ENCODE results near the gene ZSCAN23.
"Not testable (repeated sequence)": the region's sequence is repeated elsewhere in the genome, so short reads cannot be mapped to it uniquely, and the experiment has no call there.

The ZSCAN23 gene

GRCh38 chr6:28443112-28443773, at the start of gene ZSCAN23:
ZSCAN23 (minus strand) TSS chr6:28443491; CDS start chr6:28436266, 7,225 bp downstream.
- intact Hi-C loops (cut with micrococcal nuclease) = no loop called here
- Mint-ChIP-seq H3K4me1 (ENCODE audit: low read depth) (peaks cover 17% of the 10 kb centered on the region), H3K27me3 (peaks cover 46% of the 10 kb centered on the region), H3K9me3 (peaks cover 14% of the 10 kb centered on the region), H3K36me3 (ENCODE audit: low read depth) (no peaks in the 10 kb centered on the region), H3K4me3 (peak within 1 kb of the TSS; percentile 90), H3K27ac (peak within 1 kb of the TSS; percentile 57)

- no peaks in the 10 kb centered on the region for H3K9me3 Mint-ChIP-seq
- H3K27ac Mint-ChIP-seq = no peak overlapping the region
- peaks cover 60% of the 10 kb centered on the region for H3K27me3 Mint-ChIP-seq
- no peak overlapping the region for H3K4me3 Mint-ChIP-seq
- H3K36me3 Mint-ChIP-seq (ENCODE audit: low read depth) = no peaks in the 10 kb centered on the region
- intact Hi-C loops (cut with micrococcal nuclease) = no loop called here
- H3K4me1 Mint-ChIP-seq (ENCODE audit: low read depth) = peaks cover 10% of the 10 kb centered on the region
Observed at GRCh38 chr6:28491984-28492317, 48.7 kb upstream of the ZSCAN23 start.

- Mint-ChIP-seq H3K4me1 (ENCODE audit: low read depth) (peaks cover 10% of the 10 kb centered on the region), H3K4me3 (no peak overlapping the region), H3K36me3 (ENCODE audit: low read depth) (no peaks in the 10 kb centered on the region), H3K9me3 (peaks cover 5% of the 10 kb centered on the region), H3K27ac (no peak overlapping the region), H3K27me3 (peaks cover 65% of the 10 kb centered on the region)
- intact Hi-C loops (cut with micrococcal nuclease) = no loop called here
Observed at GRCh38 chr6:28490205-28490890, 47.1 kb upstream of the ZSCAN23 start.

- Mint-ChIP-seq H3K4me1 (ENCODE audit: low read depth) (peaks cover 10% of the 10 kb centered on the region), H3K36me3 (ENCODE audit: low read depth) (no peaks in the 10 kb centered on the region), H3K27me3 (peaks cover 64% of the 10 kb centered on the region), H3K9me3 (peaks cover 9% of the 10 kb centered on the region), H3K4me3 (peak overlapping the region; percentile 4), H3K27ac (no peak overlapping the region)
- intact Hi-C loops (cut with micrococcal nuclease) = no loop called here
Observed at GRCh38 chr6:28489366-28490204, 46.3 kb upstream of the ZSCAN23 start.

- H3K4me1 Mint-ChIP-seq (ENCODE audit: low read depth) = peaks cover 10% of the 10 kb centered on the region
- no peak overlapping the region for H3K27ac Mint-ChIP-seq
- peaks cover 9% of the 10 kb centered on the region for H3K9me3 Mint-ChIP-seq
- intact Hi-C loops (cut with micrococcal nuclease) = no loop called here
- no peak overlapping the region for H3K4me3 Mint-ChIP-seq
- H3K27me3 Mint-ChIP-seq = peaks cover 64% of the 10 kb centered on the region
- no peaks in the 10 kb centered on the region for H3K36me3 Mint-ChIP-seq (ENCODE audit: low read depth)
Observed at GRCh38 chr6:28488916-28489365, 45.6 kb upstream of the ZSCAN23 start.

GRCh38 chr6:28486988-28487742, 43.9 kb upstream of the ZSCAN23 start:
- no peak overlapping the region for H3K4me3 Mint-ChIP-seq

GRCh38 chr6:28486533-28486932, 43.2 kb upstream of the ZSCAN23 start:
- H3K9me3 Mint-ChIP-seq = peaks cover 9% of the 10 kb centered on the region
- no peak overlapping the region for H3K4me3 Mint-ChIP-seq
- intact Hi-C loops (cut with micrococcal nuclease) = no loop called here
- no peak overlapping the region for H3K27ac Mint-ChIP-seq
- peaks cover 52% of the 10 kb centered on the region for H3K27me3 Mint-ChIP-seq
- peaks cover 10% of the 10 kb centered on the region for H3K4me1 Mint-ChIP-seq (ENCODE audit: low read depth)
- no peaks in the 10 kb centered on the region for H3K36me3 Mint-ChIP-seq (ENCODE audit: low read depth)

More at GRCh38 chr6:28486988-28487742, 43.9 kb upstream of the ZSCAN23 start:
- Mint-ChIP-seq H3K27me3 (peaks cover 54% of the 10 kb centered on the region), H3K9me3 (peaks cover 9% of the 10 kb centered on the region), H3K27ac (no peak overlapping the region), H3K4me1 (ENCODE audit: low read depth) (peaks cover 10% of the 10 kb centered on the region), H3K36me3 (ENCODE audit: low read depth) (no peaks in the 10 kb centered on the region)
- intact Hi-C loops (cut with micrococcal nuclease) = no loop called here

- Mint-ChIP-seq H3K9me3 (peaks cover 9% of the 10 kb centered on the region), H3K27ac (no peak overlapping the region), H3K4me1 (ENCODE audit: low read depth) (peaks cover 10% of the 10 kb centered on the region), H3K4me3 (no peak overlapping the region), H3K27me3 (peaks cover 46% of the 10 kb centered on the region), H3K36me3 (ENCODE audit: low read depth) (no peaks in the 10 kb centered on the region)
- intact Hi-C loops (cut with micrococcal nuclease) = no loop called here
Observed at GRCh38 chr6:28485482-28485881, 42.2 kb upstream of the ZSCAN23 start.

- Mint-ChIP-seq H3K4me3 (no peak overlapping the region), H3K4me1 (ENCODE audit: low read depth) (no peaks in the 10 kb centered on the region), H3K27me3 (peaks cover 44% of the 10 kb centered on the region), H3K36me3 (ENCODE audit: low read depth) (no peaks in the 10 kb centered on the region), H3K27ac (no peak overlapping the region), H3K9me3 (peaks cover 5% of the 10 kb centered on the region)
- intact Hi-C loops (cut with micrococcal nuclease) = no loop called here
Observed at GRCh38 chr6:28480253-28480932, 37.1 kb upstream of the ZSCAN23 start.

GRCh38 chr6:28478518-28478917, 35.2 kb upstream of the ZSCAN23 start:
- no peaks in the 10 kb centered on the region for H3K9me3 Mint-ChIP-seq
- no peaks in the 10 kb centered on the region for H3K36me3 Mint-ChIP-seq (ENCODE audit: low read depth)
- H3K27me3 Mint-ChIP-seq = peaks cover 48% of the 10 kb centered on the region
- intact Hi-C loops (cut with micrococcal nuclease) = no loop called here
- no peaks in the 10 kb centered on the region for H3K4me1 Mint-ChIP-seq (ENCODE audit: low read depth)
- no peak overlapping the region for H3K27ac Mint-ChIP-seq
- no peak overlapping the region for H3K4me3 Mint-ChIP-seq

- Mint-ChIP-seq H3K27me3 (peaks cover 37% of the 10 kb centered on the region), H3K9me3 (no peaks in the 10 kb centered on the region), H3K4me3 (no peak overlapping the region), H3K4me1 (ENCODE audit: low read depth) (no peaks in the 10 kb centered on the region), H3K36me3 (ENCODE audit: low read depth) (no peaks in the 10 kb centered on the region), H3K27ac (no peak overlapping the region)
- intact Hi-C loops (cut with micrococcal nuclease) = no loop called here
Observed at GRCh38 chr6:28474441-28475219, 31.3 kb upstream of the ZSCAN23 start.

- H3K27ac Mint-ChIP-seq, H3K27me3 Mint-ChIP-seq: not testable (repeated sequence)
Observed at GRCh38 chr6:28469153-28469745, 26.0 kb upstream of the ZSCAN23 start.

More at GRCh38 chr6:28469153-28469745, 26.0 kb upstream of the ZSCAN23 start:
- H3K36me3 Mint-ChIP-seq (ENCODE audit: low read depth); H3K4me3 Mint-ChIP-seq; H3K4me1 Mint-ChIP-seq (ENCODE audit: low read depth); H3K9me3 Mint-ChIP-seq; intact Hi-C loops (cut with micrococcal nuclease): not testable (repeated sequence)

All from dendritic cell treated with granulocyte-macrophage colony-stimulating factor and Interleukin-4, amounts not matched to agents 40 ng/mL and 50 ng/mL, for 4 days (primary cell).